K562 (cell line): ENCODE measurements around the gene IRGQ. TPM values are rescaled to one million over a fixed set of nuclear protein-coding genes. Genes with fewer than 3 reads are reported as not detected.

Source experiments
- ATAC-seq: fragments of 200-7000 bp; cut with Tn5 transposase; 3 replicates; pipeline ENCODE4 v1.9.1; 2020; ENCODE audit warnings: moderate library complexity
- BruUV-seq: library from RNA; stranded (reverse); fragments of 400-500 nt; replicated peaks from 2 replicates; lab custom pipeline; 2021; lab: Mats Ljungman, UMichigan
- CTCF ChIA-PET: fragments of 300-600 bp; formaldehyde crosslinking; extraction: SDS; loops from one replicate; lab custom pipeline; 2021; ENCODE audit warnings: low intra/inter-chr PET ratio; lab: Yijun Ruan, JAX
- POLR2A ChIA-PET: fragments of 300-600, 350-650 bp; sonication (Branson Sonifier 250); formaldehyde crosslinking; extraction: SDS; loops from one replicate; lab custom pipeline; 2021; ENCODE audit warnings: antibody characterized with exemption, inconsistent platforms; lab: Yijun Ruan, JAX
- DNase-seq, 4 experiments: peaks; one replicate each; pipeline versions ENCODE4 v3.0.0 to v3.0.0-alpha.2; 2011 to 2018; ENCODE audit warnings: low spot score in 3 of 4, mixed read lengths in 3 of 4; ENCODE audit errors: extremely low read depth in 1 of 4
- FAIRE-seq: peaks from 2 replicates; lab custom pipeline; 2011; peaks lifted over from hg19 to GRCh38; lab: Jason Lieb, UNC
- H2AFZ ChIP-seq: 2 replicates; pipeline ENCODE4 v1.6.0; 2011; ENCODE audit warnings: low read depth, low read length, control low read depth, inconsistent platforms
- H3K27ac ChIP-seq: fragments of 200-600 bp; 3 replicates; pipeline ENCODE4 v1.8.0; 2011; ENCODE audit warnings: low read depth, mild to moderate bottlenecking, control low read depth, inconsistent platforms, low read length, moderate library complexity, mixed read lengths; ENCODE audit errors: extremely low read depth
- H3K27me3 ChIP-seq, 2 experiments: fragments of 300-600 bp in 1 of 2; 2 replicates in 1 of 2; 3 replicates in 1 of 2; pipeline versions ENCODE4 v1.6.0 to v1.8.0; 2011; ENCODE audit warnings: inconsistent platforms in 2 of 2, low read length in 2 of 2, mild to moderate bottlenecking in 1 of 2, mixed read lengths in 1 of 2, moderate library complexity in 1 of 2; ENCODE audit not compliant: control insufficient read depth in 2 of 2, insufficient read depth in 2 of 2
- H3K36me3 ChIP-seq: fragments of 300-600 bp; 3 replicates; pipeline ENCODE4 v1.8.0; 2011; ENCODE audit warnings: mild to moderate bottlenecking, low read length, inconsistent platforms; ENCODE audit not compliant: control insufficient read depth, insufficient read depth
- H3K4me1 ChIP-seq, 2 experiments: fragments of 200-600 bp in 1 of 2; replicated peaks in 1 of 2; 2 replicates in 1 of 2; 3 replicates in 1 of 2; pipeline versions ENCODE4 v1.5.1 to v1.8.0; 2011; ENCODE audit warnings: inconsistent platforms in 2 of 2, low read length in 2 of 2, mild to moderate bottlenecking in 1 of 2, mixed read lengths in 1 of 2, moderate library complexity in 1 of 2; ENCODE audit not compliant: control insufficient read depth in 2 of 2, insufficient read depth in 2 of 2
- H3K4me2 ChIP-seq: 2 replicates; pipeline ENCODE4 v1.6.1; 2011; ENCODE audit warnings: low read length, control low read depth, inconsistent platforms, mixed read lengths; ENCODE audit not compliant: insufficient read depth
- H3K4me3 ChIP-seq: fragments of 200-600 bp; sonication (generic), shearing (Covaris generic); 2 replicates; pipeline ENCODE4 v1.5.1; 2016; ENCODE audit warnings: control low read depth, inconsistent platforms
- H3K79me2 ChIP-seq: fragments of 200-600 bp; 3 replicates; pipeline ENCODE4 v1.8.0; 2011; ENCODE audit warnings: low read length, inconsistent platforms; ENCODE audit not compliant: control insufficient read depth, insufficient read depth
- H3K9ac ChIP-seq, 2 experiments: 2 replicates each; pipeline versions ENCODE4 v1.6.0 to v1.6.1; 2011; ENCODE audit warnings: low read depth in 2 of 2, low read length in 2 of 2, control low read depth in 1 of 2, inconsistent platforms in 1 of 2, mild to moderate bottlenecking in 1 of 2, mixed read lengths in 1 of 2; ENCODE audit not compliant: insufficient read depth in 1 of 2
- H3K9me1 ChIP-seq: one replicate; pipeline ENCODE4 v1.6.0; 2011; ENCODE audit warnings: inconsistent platforms, mild to moderate bottlenecking, low read length, moderate library complexity; ENCODE audit not compliant: control insufficient read depth, insufficient read depth
- H3K9me3 ChIP-seq: replicated peaks from 2 replicates; pipeline ENCODE4 v1.5.1; 2011; ENCODE audit warnings: low read depth, low read length, inconsistent platforms; ENCODE audit not compliant: control insufficient read depth, insufficient read depth
- H4K20me1 ChIP-seq: replicated peaks from 2 replicates; pipeline ENCODE4 v1.6.1; 2011; ENCODE audit warnings: low read length, inconsistent platforms, mixed read lengths; ENCODE audit not compliant: control insufficient read depth, insufficient read depth
- ARID1B ChIP-seq: fragments of 450-650 bp; IDR thresholded peaks from 2 replicates; pipeline ENCODE4 v1.6.1; 2016; ENCODE audit warnings: antibody characterized with exemption, mild to moderate bottlenecking, inconsistent platforms
- ATF4 ChIP-seq: fragments of 450-650 bp; formaldehyde crosslinking; IDR thresholded peaks from 2 replicates; pipeline ENCODE4 v1.4.0; 2022; ENCODE audit warnings: mild to moderate bottlenecking, moderate library complexity
- HDAC2 ChIP-seq: fragments of 450-650 bp; IDR thresholded peaks from 2 replicates; pipeline ENCODE4 v1.6.1; 2016; ENCODE audit warnings: mild to moderate bottlenecking
- XRCC4 ChIP-seq: IDR thresholded peaks from one replicate; pipeline ENCODE4 v1.6.1; 2011; ENCODE audit not compliant: insufficient read depth, insufficient read length; ENCODE audit errors: extremely low read depth
- XRCC5 ChIP-seq: fragments of 200-400 bp; formaldehyde crosslinking; IDR thresholded peaks from 2 replicates; pipeline ENCODE4 v1.6.1; 2017; ENCODE audit warnings: low read depth, mild to moderate bottlenecking, low read length
- ZNF253 ChIP-seq: fragments of 250-450 bp; sonication (Bioruptor Pico); conservative IDR thresholded peaks from 2 replicates; pipeline ENCODE4 v1.6.1; 2021; ENCODE audit warnings: mild to moderate bottlenecking
- ZNF695 ChIP-seq: fragments of 450-650 bp; formaldehyde crosslinking; IDR thresholded peaks from 2 replicates; pipeline ENCODE4 v1.4.0; 2020; ENCODE audit warnings: mild to moderate bottlenecking, moderate library complexity
- WGBS: fragments of 100-300 bp; shearing (Covaris generic); methylation state at CpG from one replicate; pipeline ENCODE4 v1.1.6; 2016; ENCODE audit warnings: low coverage, mixed read lengths; ENCODE audit not compliant: insufficient coverage; ENCODE audit errors: missing lambda C conversion rate; 5-methylcytosine and 5-hydroxymethylcytosine counted together
- in situ Hi-C: fragments of 300-500 bp; cut with MboI; formaldehyde crosslinking; loops from 4 replicates; pipeline ENCODE4 v1.15.0; 2018; ENCODE audit warnings: inconsistent platforms, mixed read lengths
- intact Hi-C: fragments of 100-400 bp; cut with micrococcal nuclease; formaldehyde crosslinking; loops from 2 replicates; pipeline ENCODE4 v1.14.2; 2022
- polyA plus RNA-seq, 8 experiments: library from polyadenylated mRNA; depleted of rRNA in 4 of 8; stranded (reverse) in 5 of 8; unstranded in 3 of 8; fragments of >200 nt; fragmentation: Nextera tagmentation in 2 of 8; fragmentation: Illumina TruSeq in 1 of 8; extraction: Ambion mirVana in 2 of 8; extraction: Trizol in 1 of 8; gene quantifications; 2 replicates each; pipeline versions ENCODE4 v1.2.1 to v1.2.3, GENCODE V29; 2011 to 2014; ENCODE audit warnings: inconsistent platforms in 1 of 8, missing spikeins in 1 of 8
- total RNA-seq, 7 experiments: library from RNA; depleted of rRNA in 6 of 7; stranded (reverse); fragments of >200 nt in 6 of 7; fragmentation: Illumina TruSeq in 2 of 7; extraction: Trizol in 2 of 7; gene quantifications; 2 replicates each; pipeline versions ENCODE4 v1.2.1 to v1.2.3, GENCODE V29; 2011 to 2021; ENCODE audit warnings: low replicate concordance in 1 of 7

Gene IRGQ
- total and polyA plus RNA-seq, 9 of the 15 experiments (the other 6 are each of a cell fraction or from before 2014, with no cell fraction given), result 3.5 to 19.2 (median 7.9) TPM

GRCh38 chr19:43633520-43633919 is 37.6 kb upstream of the IRGQ start:
- no peak overlapping the region for H3K4me2 ChIP-seq
- H4K20me1 ChIP-seq, result no peaks in the 10 kb centered on the region
- H3K36me3 ChIP-seq, result no peaks in the 10 kb centered on the region
- CTCF ChIA-PET, result no interaction called here
- FAIRE-seq (no peak), DNase-seq (no peak), ATAC-seq (no peak)
- no peak overlapping the region for H3K4me3 ChIP-seq
- 3% methylated on average over 3 of the region's 4 CpGs for WGBS
- H3K27me3 ChIP-seq, result peaks cover 3 to 5% of the 10 kb centered on the region in 2 experiments; a peak in 3 of 5 replicates
- POLR2A ChIA-PET, result interaction anchor here (1.0 to 1.1 kb wide), 3 partner anchors 9 to 63 kb away, joined by 3 to 5 read pairs (median 4); no protein-coding TSS in a partner anchor
- in situ Hi-C loops (no loop called here), intact Hi-C loops (no loop called here)
- H3K9me3 ChIP-seq, result no peaks in the 10 kb centered on the region
- H3K79me2 ChIP-seq, result no peaks in the 10 kb centered on the region
- H3K27ac ChIP-seq, result no peak overlapping the region
- no TSS peak for BruUV-seq
- peaks cover 9 to 19% of the 10 kb centered on the region in 2 experiments; a peak in 4 of 5 replicates for H3K4me1 ChIP-seq
- H3K9ac ChIP-seq, result no peak overlapping the region
- no peak overlapping the region for H2AFZ ChIP-seq
- no peaks in the 10 kb centered on the region for H3K9me1 ChIP-seq
- TF ChIP-seq XRCC4 (no peak), ATF4 (CRISPR knock-in tag) (no peak), HDAC2 (no peak), XRCC5 (no peak), ARID1B (0 out of 2 replicates have a peak, but pooled peaks have one; percentile 11)

- DNase-seq (no peak), ATAC-seq (no peak), FAIRE-seq (no peak)
- no peaks in the 10 kb centered on the region for H3K79me2 ChIP-seq
- in situ Hi-C loops (no loop called here), intact Hi-C loops (no loop called here)
- H2AFZ ChIP-seq, result no peak overlapping the region
- no peaks in the 10 kb centered on the region for H3K9me3 ChIP-seq
- H3K4me2 ChIP-seq, result no peak overlapping the region
- H3K9me1 ChIP-seq, result no peaks in the 10 kb centered on the region
- no peaks in the 10 kb centered on the region for H3K27me3 ChIP-seq
- no peak overlapping the region for H3K9ac ChIP-seq
- no peaks in the 10 kb centered on the region for H3K36me3 ChIP-seq
- ChIA-PET CTCF (no interaction called here), POLR2A (interaction anchor here (0.6 to 1.1 kb wide), 2 partner anchors 9 to 76 kb away, joined by 3 read pairs; no protein-coding TSS in a partner anchor)
- no TSS peak for BruUV-seq
- H3K4me3 ChIP-seq, result no peak overlapping the region
- H3K27ac ChIP-seq, result no peak overlapping the region
- H4K20me1 ChIP-seq, result no peaks in the 10 kb centered on the region
- H3K4me1 ChIP-seq, result peaks cover 11 to 28% of the 10 kb centered on the region in 2 experiments; a peak in 4 of 5 replicates
- 36% methylated on average over 5 of the region's 5 CpGs for WGBS
- no peak for TF ChIP-seq ZNF253 (CRISPR knock-in tag)
- TF ChIP-seq ZNF695 (CRISPR knock-in tag), result no peak
Measured at GRCh38 chr19:43631491-43631890, 35.6 kb upstream of the IRGQ start.
